ENCODE measurements around the gene THRB.

DNA sequence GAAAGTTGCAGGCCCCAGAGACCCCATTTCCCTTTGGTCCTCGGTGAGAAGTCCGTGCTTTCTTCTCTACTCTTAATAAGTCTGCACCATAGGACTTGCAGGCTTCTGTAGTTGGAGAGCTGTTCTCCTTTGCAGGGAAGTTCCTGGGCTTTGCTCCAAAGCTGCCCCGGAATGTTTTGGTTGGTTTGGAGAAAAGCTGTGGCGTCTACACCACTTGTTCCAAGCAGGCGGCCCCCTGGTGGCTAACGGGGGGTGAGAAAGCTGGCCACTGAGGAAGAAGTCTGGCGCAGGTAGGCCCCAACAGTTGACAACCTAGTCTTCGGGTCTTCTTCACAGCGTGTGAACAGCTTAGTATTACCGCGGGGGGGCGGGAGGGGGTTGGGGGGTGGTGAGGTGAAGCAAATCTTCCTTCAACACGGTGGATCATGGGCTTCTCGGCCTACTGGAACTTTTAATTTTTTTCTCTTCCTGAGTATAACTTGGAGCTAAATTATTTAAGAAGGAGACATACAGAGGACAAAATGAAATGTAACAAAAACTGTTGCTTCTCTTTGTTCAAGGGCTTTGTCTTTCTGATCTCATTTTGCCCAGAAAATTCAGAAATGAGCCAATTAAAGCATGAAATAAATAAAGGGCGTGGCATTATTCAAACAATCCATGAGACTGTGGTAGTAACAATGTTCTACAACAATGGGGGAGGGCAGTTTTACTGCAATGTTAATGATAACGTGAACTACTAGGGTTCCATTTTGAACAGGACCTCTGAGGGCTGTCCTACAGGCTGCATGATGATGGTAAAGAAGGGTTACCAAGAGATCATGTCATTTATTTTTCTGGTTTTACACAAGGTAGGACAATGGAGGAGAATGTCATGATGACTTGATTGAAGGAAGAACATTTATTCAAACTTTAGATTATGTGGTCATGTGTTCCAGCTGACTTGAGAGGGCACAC, 2.2 kb upstream of the THRB start:
- TF ChIP-seq, protein P1, sequence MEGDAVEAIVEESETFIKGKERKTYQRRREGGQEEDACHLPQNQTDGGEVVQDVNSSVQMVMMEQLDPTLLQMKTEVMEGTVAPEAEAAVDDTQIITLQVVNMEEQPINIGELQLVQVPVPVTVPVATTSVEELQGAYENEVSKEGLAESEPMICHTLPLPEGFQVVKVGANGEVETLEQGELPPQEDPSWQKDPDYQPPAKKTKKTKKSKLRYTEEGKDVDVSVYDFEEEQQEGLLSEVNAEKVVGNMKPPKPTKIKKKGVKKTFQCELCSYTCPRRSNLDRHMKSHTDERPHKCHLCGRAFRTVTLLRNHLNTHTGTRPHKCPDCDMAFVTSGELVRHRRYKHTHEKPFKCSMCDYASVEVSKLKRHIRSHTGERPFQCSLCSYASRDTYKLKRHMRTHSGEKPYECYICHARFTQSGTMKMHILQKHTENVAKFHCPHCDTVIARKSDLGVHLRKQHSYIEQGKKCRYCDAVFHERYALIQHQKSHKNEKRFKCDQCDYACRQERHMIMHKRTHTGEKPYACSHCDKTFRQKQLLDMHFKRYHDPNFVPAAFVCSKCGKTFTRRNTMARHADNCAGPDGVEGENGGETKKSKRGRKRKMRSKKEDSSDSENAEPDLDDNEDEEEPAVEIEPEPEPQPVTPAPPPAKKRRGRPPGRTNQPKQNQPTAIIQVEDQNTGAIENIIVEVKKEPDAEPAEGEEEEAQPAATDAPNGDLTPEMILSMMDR (IDR thresholded peaks at IDR 0.05) = peak in 4 of 5 experiments; percentile 13 to 24 (median 20)
- TF ChIP-seq EP300 (IDR thresholded peaks at IDR 0.05) = no peak
